SK-N-SH (cell line): Measurements from ENCODE around the gene PLAC1.

ENCODE experiments used
- MXI1 ChIP-seq: IDR thresholded peaks from 2 replicates; pipeline ENCODE4 v1.6.1; 2012; ENCODE audit warnings: mild to moderate bottlenecking, low read depth, low read length, improper control_type of control experiment
- RFX5 ChIP-seq: IDR thresholded peaks from 2 replicates; pipeline ENCODE4 v1.6.1; 2012; ENCODE audit warnings: mild to moderate bottlenecking, improper control_type of control experiment, low read length
- TF ChIP-seq, protein P1 (sequence below): fragments of 200-600 bp; sonication (generic); IDR thresholded peaks from 2 replicates; pipeline ENCODE4 v1.6.1; 2017; ENCODE audit warnings: antibody characterized with exemption, mild to moderate bottlenecking, moderate library complexity

DNA sequence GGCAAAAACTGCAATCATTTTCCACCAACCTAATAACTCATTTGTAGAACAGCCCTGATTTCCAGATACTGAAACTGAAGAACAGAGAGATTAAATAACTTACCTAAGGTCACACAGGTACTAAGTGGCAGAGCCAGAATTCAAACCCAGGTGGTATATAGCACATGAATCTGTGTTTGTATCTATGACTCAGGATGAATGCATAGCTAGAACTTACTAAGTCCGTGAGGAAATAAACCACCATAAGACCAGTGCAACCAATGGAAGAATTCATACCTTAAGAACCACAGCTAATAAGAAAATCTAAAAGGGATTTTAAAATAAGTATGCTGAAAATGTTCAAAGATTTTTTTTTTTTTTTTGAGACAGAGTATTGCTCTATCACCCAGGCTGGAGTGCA is 1.5 kb upstream of the PLAC1 start:
- TF ChIP-seq RFX5 (no peak), MXI1 (no peak)
- TF ChIP-seq, protein P1, sequence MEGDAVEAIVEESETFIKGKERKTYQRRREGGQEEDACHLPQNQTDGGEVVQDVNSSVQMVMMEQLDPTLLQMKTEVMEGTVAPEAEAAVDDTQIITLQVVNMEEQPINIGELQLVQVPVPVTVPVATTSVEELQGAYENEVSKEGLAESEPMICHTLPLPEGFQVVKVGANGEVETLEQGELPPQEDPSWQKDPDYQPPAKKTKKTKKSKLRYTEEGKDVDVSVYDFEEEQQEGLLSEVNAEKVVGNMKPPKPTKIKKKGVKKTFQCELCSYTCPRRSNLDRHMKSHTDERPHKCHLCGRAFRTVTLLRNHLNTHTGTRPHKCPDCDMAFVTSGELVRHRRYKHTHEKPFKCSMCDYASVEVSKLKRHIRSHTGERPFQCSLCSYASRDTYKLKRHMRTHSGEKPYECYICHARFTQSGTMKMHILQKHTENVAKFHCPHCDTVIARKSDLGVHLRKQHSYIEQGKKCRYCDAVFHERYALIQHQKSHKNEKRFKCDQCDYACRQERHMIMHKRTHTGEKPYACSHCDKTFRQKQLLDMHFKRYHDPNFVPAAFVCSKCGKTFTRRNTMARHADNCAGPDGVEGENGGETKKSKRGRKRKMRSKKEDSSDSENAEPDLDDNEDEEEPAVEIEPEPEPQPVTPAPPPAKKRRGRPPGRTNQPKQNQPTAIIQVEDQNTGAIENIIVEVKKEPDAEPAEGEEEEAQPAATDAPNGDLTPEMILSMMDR, result no peak
